ENCODE measurements around the gene TCF7L1. TPM values are rescaled to one million over a fixed set of nuclear protein-coding genes. Genes with fewer than 3 reads are reported as not detected.

TCF7L1 gene
- total and polyA plus RNA-seq, 2 of the 13 experiments (the other 11 are each of a cell fraction or from before 2014, with no cell fraction given), result 0.04 to 0.15 TPM

DNA sequence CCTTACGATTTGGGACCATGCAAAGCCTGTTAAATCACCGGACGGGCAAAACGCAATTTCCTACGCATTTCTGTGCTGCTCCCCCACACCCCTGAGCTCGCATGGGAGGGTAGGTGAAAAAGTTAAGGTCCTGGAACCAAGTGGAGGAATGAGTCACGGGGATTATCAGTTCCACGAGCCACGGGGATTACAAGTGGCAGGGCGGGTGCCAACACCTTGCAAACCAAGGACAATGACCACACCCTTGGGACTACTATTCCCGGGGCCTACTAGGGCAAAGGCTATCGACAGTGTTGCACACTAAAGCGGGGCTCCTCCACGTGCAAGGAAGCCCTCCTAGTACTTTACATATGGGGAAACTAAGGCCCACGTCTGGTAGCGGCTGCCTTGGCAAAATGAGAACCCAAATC, 220.7 kb downstream of the TCF7L1 start (continued):
- peak; percentile 57; the same call in 1 of the 2 replicates for TF ChIP-seq ZFP82 (CRISPR knock-in tag; IDR thresholded peaks at IDR 0.05; ENCODE audit: borderline replicate concordance)
- TF ChIP-seq, protein P1, sequence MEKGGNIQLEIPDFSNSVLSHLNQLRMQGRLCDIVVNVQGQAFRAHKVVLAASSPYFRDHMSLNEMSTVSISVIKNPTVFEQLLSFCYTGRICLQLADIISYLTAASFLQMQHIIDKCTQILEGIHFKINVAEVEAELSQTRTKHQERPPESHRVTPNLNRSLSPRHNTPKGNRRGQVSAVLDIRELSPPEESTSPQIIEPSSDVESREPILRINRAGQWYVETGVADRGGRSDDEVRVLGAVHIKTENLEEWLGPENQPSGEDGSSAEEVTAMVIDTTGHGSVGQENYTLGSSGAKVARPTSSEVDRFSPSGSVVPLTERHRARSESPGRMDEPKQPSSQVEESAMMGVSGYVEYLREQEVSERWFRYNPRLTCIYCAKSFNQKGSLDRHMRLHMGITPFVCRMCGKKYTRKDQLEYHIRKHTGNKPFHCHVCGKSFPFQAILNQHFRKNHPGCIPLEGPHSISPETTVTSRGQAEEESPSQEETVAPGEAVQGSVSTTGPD (CRISPR knock-in tag; IDR thresholded peaks at IDR 0.05), result no peak
- no peak for TF ChIP-seq CCAR2 (optimal IDR thresholded peaks at IDR 0.05; ENCODE audit: low read depth, low read length)
- no peak for TF ChIP-seq HNF4A (CRISPR knock-in tag; IDR thresholded peaks at IDR 0.05)
- peak; percentile 78 for TF ChIP-seq PPARG (CRISPR knock-in tag; conservative IDR thresholded peaks at IDR 0.05)
- TF ChIP-seq ZNF552 (CRISPR knock-in tag; IDR thresholded peaks at IDR 0.05; ENCODE audit: borderline replicate concordance), result no peak
- no peak for TF ChIP-seq FOXP1 (IDR thresholded peaks at IDR 0.05)
- TF ChIP-seq FOXP1 (CRISPR knock-in tag; IDR thresholded peaks at IDR 0.05), result no peak
- no peak for TF ChIP-seq ZNF335 (CRISPR knock-in tag; IDR thresholded peaks at IDR 0.05)
- TF ChIP-seq, protein P2, sequence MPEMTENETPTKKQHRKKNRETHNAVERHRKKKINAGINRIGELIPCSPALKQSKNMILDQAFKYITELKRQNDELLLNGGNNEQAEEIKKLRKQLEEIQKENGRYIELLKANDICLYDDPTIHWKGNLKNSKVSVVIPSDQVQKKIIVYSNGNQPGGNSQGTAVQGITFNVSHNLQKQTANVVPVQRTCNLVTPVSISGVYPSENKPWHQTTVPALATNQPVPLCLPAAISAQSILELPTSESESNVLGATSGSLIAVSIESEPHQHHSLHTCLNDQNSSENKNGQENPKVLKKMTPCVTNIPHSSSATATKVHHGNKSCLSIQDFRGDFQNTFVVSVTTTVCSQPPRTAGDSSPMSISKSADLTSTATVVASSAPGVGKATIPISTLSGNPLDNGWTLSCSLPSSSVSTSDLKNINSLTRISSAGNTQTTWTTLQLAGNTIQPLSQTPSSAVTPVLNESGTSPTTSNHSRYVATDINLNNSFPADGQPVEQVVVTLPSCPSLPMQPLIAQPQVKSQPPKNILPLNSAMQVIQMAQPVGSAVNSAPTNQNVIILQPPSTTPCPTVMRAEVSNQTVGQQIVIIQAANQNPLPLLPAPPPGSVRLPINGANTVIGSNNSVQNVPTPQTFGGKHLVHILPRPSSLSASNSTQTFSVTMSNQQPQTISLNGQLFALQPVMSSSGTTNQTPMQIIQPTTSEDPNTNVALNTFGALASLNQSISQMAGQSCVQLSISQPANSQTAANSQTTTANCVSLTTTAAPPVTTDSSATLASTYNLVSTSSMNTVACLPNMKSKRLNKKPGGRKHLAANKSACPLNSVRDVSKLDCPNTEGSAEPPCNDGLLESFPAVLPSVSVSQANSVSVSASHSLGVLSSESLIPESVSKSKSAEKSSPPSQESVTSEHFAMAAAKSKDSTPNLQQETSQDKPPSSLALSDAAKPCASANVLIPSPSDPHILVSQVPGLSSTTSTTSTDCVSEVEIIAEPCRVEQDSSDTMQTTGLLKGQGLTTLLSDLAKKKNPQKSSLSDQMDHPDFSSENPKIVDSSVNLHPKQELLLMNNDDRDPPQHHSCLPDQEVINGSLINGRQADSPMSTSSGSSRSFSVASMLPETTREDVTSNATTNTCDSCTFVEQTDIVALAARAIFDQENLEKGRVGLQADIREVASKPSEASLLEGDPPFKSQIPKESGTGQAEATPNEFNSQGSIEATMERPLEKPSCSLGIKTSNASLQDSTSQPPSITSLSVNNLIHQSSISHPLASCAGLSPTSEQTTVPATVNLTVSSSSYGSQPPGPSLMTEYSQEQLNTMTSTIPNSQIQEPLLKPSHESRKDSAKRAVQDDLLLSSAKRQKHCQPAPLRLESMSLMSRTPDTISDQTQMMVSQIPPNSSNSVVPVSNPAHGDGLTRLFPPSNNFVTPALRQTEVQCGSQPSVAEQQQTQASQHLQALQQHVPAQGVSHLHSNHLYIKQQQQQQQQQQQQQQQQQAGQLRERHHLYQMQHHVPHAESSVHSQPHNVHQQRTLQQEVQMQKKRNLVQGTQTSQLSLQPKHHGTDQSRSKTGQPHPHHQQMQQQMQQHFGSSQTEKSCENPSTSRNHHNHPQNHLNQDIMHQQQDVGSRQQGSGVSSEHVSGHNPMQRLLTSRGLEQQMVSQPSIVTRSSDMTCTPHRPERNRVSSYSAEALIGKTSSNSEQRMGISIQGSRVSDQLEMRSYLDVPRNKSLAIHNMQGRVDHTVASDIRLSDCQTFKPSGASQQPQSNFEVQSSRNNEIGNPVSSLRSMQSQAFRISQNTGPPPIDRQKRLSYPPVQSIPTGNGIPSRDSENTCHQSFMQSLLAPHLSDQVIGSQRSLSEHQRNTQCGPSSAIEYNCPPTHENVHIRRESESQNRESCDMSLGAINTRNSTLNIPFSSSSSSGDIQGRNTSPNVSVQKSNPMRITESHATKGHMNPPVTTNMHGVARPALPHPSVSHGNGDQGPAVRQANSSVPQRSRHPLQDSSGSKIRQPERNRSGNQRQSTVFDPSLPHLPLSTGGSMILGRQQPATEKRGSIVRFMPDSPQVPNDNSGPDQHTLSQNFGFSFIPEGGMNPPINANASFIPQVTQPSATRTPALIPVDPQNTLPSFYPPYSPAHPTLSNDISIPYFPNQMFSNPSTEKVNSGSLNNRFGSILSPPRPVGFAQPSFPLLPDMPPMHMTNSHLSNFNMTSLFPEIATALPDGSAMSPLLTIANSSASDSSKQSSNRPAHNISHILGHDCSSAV (CRISPR knock-in tag; IDR thresholded peaks at IDR 0.05; ENCODE audit: borderline replicate concordance), result no peak
- TF ChIP-seq, protein P3, sequence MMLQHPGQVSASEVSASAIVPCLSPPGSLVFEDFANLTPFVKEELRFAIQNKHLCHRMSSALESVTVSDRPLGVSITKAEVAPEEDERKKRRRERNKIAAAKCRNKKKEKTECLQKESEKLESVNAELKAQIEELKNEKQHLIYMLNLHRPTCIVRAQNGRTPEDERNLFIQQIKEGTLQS (CRISPR knock-in tag; IDR thresholded peaks at IDR 0.05), result no peak
- TF ChIP-seq, protein P4, sequence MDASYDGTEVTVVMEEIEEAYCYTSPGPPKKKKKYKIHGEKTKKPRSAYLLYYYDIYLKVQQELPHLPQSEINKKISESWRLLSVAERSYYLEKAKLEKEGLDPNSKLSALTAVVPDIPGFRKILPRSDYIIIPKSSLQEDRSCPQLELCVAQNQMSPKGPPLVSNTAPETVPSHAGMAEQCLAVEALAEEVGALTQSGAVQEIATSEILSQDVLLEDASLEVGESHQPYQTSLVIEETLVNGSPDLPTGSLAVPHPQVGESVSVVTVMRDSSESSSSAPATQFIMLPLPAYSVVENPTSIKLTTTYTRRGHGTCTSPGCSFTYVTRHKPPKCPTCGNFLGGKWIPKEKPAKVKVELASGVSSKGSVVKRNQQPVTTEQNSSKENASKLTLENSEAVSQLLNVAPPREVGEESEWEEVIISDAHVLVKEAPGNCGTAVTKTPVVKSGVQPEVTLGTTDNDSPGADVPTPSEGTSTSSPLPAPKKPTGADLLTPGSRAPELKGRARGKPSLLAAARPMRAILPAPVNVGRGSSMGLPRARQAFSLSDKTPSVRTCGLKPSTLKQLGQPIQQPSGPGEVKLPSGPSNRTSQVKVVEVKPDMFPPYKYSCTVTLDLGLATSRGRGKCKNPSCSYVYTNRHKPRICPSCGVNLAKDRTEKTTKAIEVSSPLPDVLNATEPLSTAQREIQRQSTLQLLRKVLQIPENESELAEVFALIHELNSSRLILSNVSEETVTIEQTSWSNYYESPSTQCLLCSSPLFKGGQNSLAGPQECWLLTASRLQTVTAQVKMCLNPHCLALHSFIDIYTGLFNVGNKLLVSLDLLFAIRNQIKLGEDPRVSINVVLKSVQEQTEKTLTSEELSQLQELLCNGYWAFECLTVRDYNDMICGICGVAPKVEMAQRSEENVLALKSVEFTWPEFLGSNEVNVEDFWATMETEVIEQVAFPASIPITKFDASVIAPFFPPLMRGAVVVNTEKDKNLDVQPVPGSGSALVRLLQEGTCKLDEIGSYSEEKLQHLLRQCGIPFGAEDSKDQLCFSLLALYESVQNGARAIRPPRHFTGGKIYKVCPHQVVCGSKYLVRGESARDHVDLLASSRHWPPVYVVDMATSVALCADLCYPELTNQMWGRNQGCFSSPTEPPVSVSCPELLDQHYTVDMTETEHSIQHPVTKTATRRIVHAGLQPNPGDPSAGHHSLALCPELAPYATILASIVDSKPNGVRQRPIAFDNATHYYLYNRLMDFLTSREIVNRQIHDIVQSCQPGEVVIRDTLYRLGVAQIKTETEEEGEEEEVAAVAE (CRISPR knock-in tag; IDR thresholded peaks at IDR 0.05; ENCODE audit: borderline replicate concordance), result 0 out of 2 replicates have a peak, but pooled peaks have one; percentile 12
- TF ChIP-seq, protein P5, sequence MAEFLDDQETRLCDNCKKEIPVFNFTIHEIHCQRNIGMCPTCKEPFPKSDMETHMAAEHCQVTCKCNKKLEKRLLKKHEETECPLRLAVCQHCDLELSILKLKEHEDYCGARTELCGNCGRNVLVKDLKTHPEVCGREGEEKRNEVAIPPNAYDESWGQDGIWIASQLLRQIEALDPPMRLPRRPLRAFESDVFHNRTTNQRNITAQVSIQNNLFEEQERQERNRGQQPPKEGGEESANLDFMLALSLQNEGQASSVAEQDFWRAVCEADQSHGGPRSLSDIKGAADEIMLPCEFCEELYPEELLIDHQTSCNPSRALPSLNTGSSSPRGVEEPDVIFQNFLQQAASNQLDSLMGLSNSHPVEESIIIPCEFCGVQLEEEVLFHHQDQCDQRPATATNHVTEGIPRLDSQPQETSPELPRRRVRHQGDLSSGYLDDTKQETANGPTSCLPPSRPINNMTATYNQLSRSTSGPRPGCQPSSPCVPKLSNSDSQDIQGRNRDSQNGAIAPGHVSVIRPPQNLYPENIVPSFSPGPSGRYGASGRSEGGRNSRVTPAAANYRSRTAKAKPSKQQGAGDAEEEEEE (CRISPR knock-in tag; IDR thresholded peaks at IDR 0.05; ENCODE audit: borderline replicate concordance), result 0 out of 2 replicates have a peak, but pooled peaks have one; percentile 0

Measured in HepG2 (cell line).